MM.1S (cell line): Measurements from ENCODE around the gene LRRC4C.

Source experiments
- DNase-seq: peaks from one replicate; pipeline ENCODE4 v3.0.0-alpha.2; 2015
- H2AFZ ChIP-seq: fragments of 300-600 bp; sonication (generic); 2 replicates; pipeline ENCODE4 v1.6.0; 2016; ENCODE audit warnings: antibody characterized with exemption, low read length
- H3F3A ChIP-seq: fragments of 300-600 bp; sonication (generic); 2 replicates; pipeline ENCODE4 v1.6.1; 2016; ENCODE audit warnings: mild to moderate bottlenecking, antibody characterized with exemption, low read length, moderate library complexity, mixed read lengths; ENCODE audit not compliant: insufficient read depth
- H3K27ac ChIP-seq: fragments of 300-600 bp; sonication (generic); 2 replicates; pipeline ENCODE4 v1.5.1; 2016; ENCODE audit warnings: mild to moderate bottlenecking, low read length
- H3K27me3 ChIP-seq: fragments of 300-600 bp; sonication (generic); replicated peaks from 2 replicates; pipeline ENCODE4 v1.6.0; 2016; ENCODE audit warnings: low read length; ENCODE audit not compliant: insufficient read depth
- H3K36me3 ChIP-seq: fragments of 300-600 bp; sonication (generic); replicated peaks from 2 replicates; pipeline ENCODE4 v1.6.1; 2016; ENCODE audit warnings: mild to moderate bottlenecking, low read length, mixed read lengths; ENCODE audit not compliant: insufficient read depth
- H3K4me1 ChIP-seq: fragments of 300-600 bp; sonication (generic); 2 replicates; pipeline ENCODE4 v1.6.1; 2016; ENCODE audit warnings: low read length, mixed read lengths
- H3K4me2 ChIP-seq: fragments of 300-600 bp; sonication (generic); 2 replicates; pipeline ENCODE4 v1.6.0; 2016; ENCODE audit warnings: low read depth, low read length
- H3K4me3 ChIP-seq: fragments of 300-600 bp; sonication (generic); 2 replicates; pipeline ENCODE4 v1.5.1; 2016; ENCODE audit warnings: low read length, mixed read lengths
- H3K79me2 ChIP-seq: fragments of 300-600 bp; sonication (generic); 2 replicates; pipeline ENCODE4 v1.6.1; 2016; ENCODE audit warnings: mixed run types, low read length, mixed read lengths
- H3K9ac ChIP-seq: fragments of 300-600 bp; sonication (generic); 2 replicates; pipeline ENCODE4 v1.6.1; 2016; ENCODE audit warnings: low read length, mixed read lengths
- H3K9me2 ChIP-seq: fragments of 300-600 bp; sonication (generic); replicated peaks from 2 replicates; pipeline ENCODE4 v1.6.1; 2016; ENCODE audit warnings: mild to moderate bottlenecking, low read length, mixed read lengths; ENCODE audit not compliant: insufficient read depth
- H3K9me3 ChIP-seq: fragments of 300-600 bp; sonication (generic); replicated peaks from 2 replicates; pipeline ENCODE4 v1.6.1; 2016; ENCODE audit warnings: mild to moderate bottlenecking, low read length, mixed read lengths; ENCODE audit not compliant: insufficient read depth
- H4K20me1 ChIP-seq: fragments of 300-600 bp; sonication (generic); 2 replicates; pipeline ENCODE4 v1.6.1; 2016; ENCODE audit warnings: mild to moderate bottlenecking, low read length, moderate library complexity, mixed read lengths; ENCODE audit not compliant: insufficient read depth
- EZH2 ChIP-seq: fragments of 300-600 bp; sonication (generic); optimal IDR thresholded peaks from 2 replicates; pipeline ENCODE3; 2017; ENCODE audit warnings: low read depth, mild to moderate bottlenecking, antibody characterized with exemption, low read length, mixed read lengths
- EZH2phosphoT487 ChIP-seq: fragments of 300-600 bp; sonication (generic); IDR thresholded peaks from 2 replicates; pipeline ENCODE4 v1.6.1; 2018; ENCODE audit warnings: antibody characterized with exemption, low read length
- TF ChIP-seq, protein P1 (sequence below): fragments of 300-600 bp; sonication (generic); IDR thresholded peaks from 2 replicates; pipeline ENCODE4 v1.5.1; 2016; ENCODE audit warnings: antibody characterized with exemption, low read length, mixed read lengths

The LRRC4C gene

DNA sequence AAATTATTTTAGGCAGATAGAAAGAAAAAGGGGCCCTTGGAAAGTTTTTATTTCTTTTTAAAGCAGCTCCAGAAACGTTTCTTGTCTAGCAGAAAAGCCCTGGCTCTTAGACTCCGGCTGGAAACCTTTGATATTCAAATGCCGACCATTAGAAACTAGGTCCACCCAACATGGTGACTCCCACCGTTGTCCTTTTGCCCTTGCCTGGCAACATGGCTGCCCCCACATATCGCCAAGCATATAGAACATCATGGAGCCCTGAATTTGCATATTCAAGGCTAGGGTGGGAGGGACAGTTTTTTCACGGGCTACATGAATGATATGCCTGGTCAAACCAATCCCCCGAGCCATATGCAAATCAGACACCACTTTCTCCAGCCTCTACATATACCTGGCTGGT, 1379.0 kb downstream of the LRRC4C start:
- TF ChIP-seq, protein P1, sequence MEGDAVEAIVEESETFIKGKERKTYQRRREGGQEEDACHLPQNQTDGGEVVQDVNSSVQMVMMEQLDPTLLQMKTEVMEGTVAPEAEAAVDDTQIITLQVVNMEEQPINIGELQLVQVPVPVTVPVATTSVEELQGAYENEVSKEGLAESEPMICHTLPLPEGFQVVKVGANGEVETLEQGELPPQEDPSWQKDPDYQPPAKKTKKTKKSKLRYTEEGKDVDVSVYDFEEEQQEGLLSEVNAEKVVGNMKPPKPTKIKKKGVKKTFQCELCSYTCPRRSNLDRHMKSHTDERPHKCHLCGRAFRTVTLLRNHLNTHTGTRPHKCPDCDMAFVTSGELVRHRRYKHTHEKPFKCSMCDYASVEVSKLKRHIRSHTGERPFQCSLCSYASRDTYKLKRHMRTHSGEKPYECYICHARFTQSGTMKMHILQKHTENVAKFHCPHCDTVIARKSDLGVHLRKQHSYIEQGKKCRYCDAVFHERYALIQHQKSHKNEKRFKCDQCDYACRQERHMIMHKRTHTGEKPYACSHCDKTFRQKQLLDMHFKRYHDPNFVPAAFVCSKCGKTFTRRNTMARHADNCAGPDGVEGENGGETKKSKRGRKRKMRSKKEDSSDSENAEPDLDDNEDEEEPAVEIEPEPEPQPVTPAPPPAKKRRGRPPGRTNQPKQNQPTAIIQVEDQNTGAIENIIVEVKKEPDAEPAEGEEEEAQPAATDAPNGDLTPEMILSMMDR: no peak
- TF ChIP-seq EZH2 (no peak), EZH2phosphoT487 (no peak)
- DNase-seq: no peak
- Histone ChIP-seq H3K79me2 (no peaks in the 10 kb centered on the region), H3K27me3 (no peaks in the 10 kb centered on the region), H3K4me1 (no peaks in the 10 kb centered on the region), H3K9me3 (no peaks in the 10 kb centered on the region), H2AFZ (no peak overlapping the region), H3K4me3 (no peak overlapping the region), H3K36me3 (no peaks in the 10 kb centered on the region), H4K20me1 (no peaks in the 10 kb centered on the region), H3K9me2 (no peaks in the 10 kb centered on the region), H3K4me2 (no peak overlapping the region), H3F3A (no peaks in the 10 kb centered on the region), H3K9ac (no peak overlapping the region), H3K27ac (no peak overlapping the region)
